ENCODE results near the gene ASIP. TPM values are rescaled to one million over a fixed set of nuclear protein-coding genes. Genes with fewer than 3 reads are reported as not detected.
"Not testable (repeated sequence)": the region's sequence is repeated elsewhere in the genome, so short reads cannot be mapped to it uniquely, and the experiment has no call there.

ASIP gene
- total RNA-seq, 1 experiment from 2014 or later, result not detected

DNA sequence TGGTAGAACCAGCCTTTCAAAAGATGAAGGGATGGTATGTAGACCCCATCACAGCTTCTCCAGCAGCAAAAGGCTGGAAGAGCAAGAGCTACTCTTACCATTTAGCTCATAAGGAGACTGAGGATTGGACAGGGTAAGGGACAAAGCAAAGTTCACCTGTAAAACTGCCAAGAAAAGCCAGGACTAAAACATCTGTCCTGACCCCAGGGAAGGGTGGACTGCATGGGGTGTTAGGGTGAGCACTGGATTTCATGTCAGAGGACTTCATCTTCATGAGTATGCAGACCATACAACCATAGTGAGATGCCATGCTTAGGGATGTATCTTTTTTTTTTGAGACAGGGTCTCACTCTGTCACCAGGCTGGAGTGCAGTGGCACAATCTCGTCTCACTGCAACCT is 42.6 kb downstream of the ASIP start:
- no peak overlapping the region for H3K4me3 Mint-ChIP-seq (ENCODE audit: unreplicated experiment)
- no peak for DNase-seq (ENCODE audit: unreplicated experiment)
- no peaks in the 10 kb centered on the region for H3K9me3 Mint-ChIP-seq (ENCODE audit: unreplicated experiment)
- H3K4me1 Mint-ChIP-seq (ENCODE audit: insufficient read depth, unreplicated experiment), result no peaks in the 10 kb centered on the region
- BruUV-seq (replicated peaks), result no TSS peak
- CTCF ChIA-PET, result no interaction called here
- POLR2A ChIA-PET, result no interaction called here
- H3K27me3 Mint-ChIP-seq (ENCODE audit: insufficient read depth, unreplicated experiment), result no peaks in the 10 kb centered on the region
- peaks cover 82% of the 10 kb centered on the region for H3K36me3 Mint-ChIP-seq (ENCODE audit: insufficient read depth, unreplicated experiment)
- H3K27ac Mint-ChIP-seq (ENCODE audit: low read depth, unreplicated experiment), result no peak overlapping the region
- TF ChIP-seq, protein P1, sequence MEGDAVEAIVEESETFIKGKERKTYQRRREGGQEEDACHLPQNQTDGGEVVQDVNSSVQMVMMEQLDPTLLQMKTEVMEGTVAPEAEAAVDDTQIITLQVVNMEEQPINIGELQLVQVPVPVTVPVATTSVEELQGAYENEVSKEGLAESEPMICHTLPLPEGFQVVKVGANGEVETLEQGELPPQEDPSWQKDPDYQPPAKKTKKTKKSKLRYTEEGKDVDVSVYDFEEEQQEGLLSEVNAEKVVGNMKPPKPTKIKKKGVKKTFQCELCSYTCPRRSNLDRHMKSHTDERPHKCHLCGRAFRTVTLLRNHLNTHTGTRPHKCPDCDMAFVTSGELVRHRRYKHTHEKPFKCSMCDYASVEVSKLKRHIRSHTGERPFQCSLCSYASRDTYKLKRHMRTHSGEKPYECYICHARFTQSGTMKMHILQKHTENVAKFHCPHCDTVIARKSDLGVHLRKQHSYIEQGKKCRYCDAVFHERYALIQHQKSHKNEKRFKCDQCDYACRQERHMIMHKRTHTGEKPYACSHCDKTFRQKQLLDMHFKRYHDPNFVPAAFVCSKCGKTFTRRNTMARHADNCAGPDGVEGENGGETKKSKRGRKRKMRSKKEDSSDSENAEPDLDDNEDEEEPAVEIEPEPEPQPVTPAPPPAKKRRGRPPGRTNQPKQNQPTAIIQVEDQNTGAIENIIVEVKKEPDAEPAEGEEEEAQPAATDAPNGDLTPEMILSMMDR (IDR thresholded peaks at IDR 0.05; ENCODE audit: unreplicated experiment), result no peak
- intact Hi-C loops (cut with micrococcal nuclease), result no loop called here

GRCh38 chr20:34285450-34285849 is 44.2 kb downstream of the ASIP start:
- TF ChIP-seq, protein P1 (IDR thresholded peaks at IDR 0.05; ENCODE audit: unreplicated experiment), result no peak
- H3K27me3 Mint-ChIP-seq (ENCODE audit: insufficient read depth, unreplicated experiment), result no peaks in the 10 kb centered on the region
- H3K4me3 Mint-ChIP-seq (ENCODE audit: unreplicated experiment), result no peak overlapping the region
- no peak for DNase-seq (ENCODE audit: unreplicated experiment)
- no peaks in the 10 kb centered on the region for H3K4me1 Mint-ChIP-seq (ENCODE audit: insufficient read depth, unreplicated experiment)
- H3K27ac Mint-ChIP-seq (ENCODE audit: low read depth, unreplicated experiment), result no peak overlapping the region
- peaks cover 84% of the 10 kb centered on the region for H3K36me3 Mint-ChIP-seq (ENCODE audit: insufficient read depth, unreplicated experiment)
- intact Hi-C loops (cut with micrococcal nuclease), result no loop called here
- H3K9me3 Mint-ChIP-seq (ENCODE audit: unreplicated experiment), result no peaks in the 10 kb centered on the region
- CTCF ChIA-PET, result interaction anchor here (0.7 to 2.0 kb wide), 2 partner anchors 94 to 108 kb away, joined by 3 to 5 read pairs; no protein-coding TSS in a partner anchor
- BruUV-seq (replicated peaks), result no TSS peak
- POLR2A ChIA-PET, result no interaction called here

DNA sequence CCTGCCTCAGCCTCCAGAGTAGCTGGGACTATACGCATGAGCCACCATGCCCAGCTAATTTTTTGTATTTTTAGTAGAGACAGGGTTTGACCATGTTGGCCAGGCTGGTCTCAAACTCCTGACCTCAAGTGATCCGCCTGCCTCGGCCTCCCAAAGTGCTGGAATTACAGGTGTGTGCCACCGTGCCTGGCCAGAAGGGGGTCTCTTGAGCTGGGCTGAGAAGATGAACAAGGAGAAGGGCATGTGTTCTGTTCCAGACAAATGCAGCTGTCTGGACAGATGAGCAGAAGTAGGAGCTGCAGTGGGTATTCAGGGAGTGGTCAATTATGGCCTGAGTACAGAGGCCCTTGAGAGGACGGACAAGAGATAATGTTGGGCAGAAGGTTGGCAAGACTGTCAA is 46.3 kb downstream of the ASIP start:
- H3K27me3 Mint-ChIP-seq (ENCODE audit: insufficient read depth, unreplicated experiment); H3K4me1 Mint-ChIP-seq (ENCODE audit: insufficient read depth, unreplicated experiment); POLR2A ChIA-PET; DNase-seq (ENCODE audit: unreplicated experiment); H3K9me3 Mint-ChIP-seq (ENCODE audit: unreplicated experiment); H3K4me3 Mint-ChIP-seq (ENCODE audit: unreplicated experiment); intact Hi-C loops (cut with micrococcal nuclease); BruUV-seq (replicated peaks); H3K27ac Mint-ChIP-seq (ENCODE audit: low read depth, unreplicated experiment): not testable (repeated sequence)
- CTCF ChIA-PET, result interaction anchor here (0.6 to 1.8 kb wide), 2 partner anchors 14 to 31 kb away, joined by 3 to 8 read pairs; partner anchors contain the start of gene AHCY
- peaks cover 83% of the 10 kb centered on the region for H3K36me3 Mint-ChIP-seq (ENCODE audit: insufficient read depth, unreplicated experiment)

DNA sequence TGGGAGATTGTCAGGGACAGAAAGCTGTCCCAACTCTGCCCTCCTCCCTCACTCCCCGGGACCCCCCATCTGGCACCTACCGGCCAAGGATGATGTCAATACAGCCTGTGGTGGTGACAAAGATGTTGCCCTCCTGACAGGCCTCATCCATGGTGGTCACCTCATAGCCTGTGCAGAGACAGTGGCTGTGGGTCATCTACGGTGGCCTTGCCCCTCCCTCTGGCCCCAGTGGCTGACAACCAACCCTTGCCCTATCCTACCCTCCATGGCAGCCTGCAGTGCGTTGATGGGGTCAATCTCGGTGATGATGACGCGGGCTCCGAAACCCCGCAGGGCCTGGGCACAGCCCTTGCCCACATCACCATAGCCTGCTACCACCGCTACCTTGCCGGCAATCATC is 49.2 kb downstream of the ASIP start:
- ChIA-PET CTCF (interaction anchor here (1.1 to 2.5 kb wide), 2 partner anchors 23 to 100 kb away, joined by 8 to 10 read pairs; no protein-coding TSS in a partner anchor), POLR2A (interaction anchor here (1.6 kb wide), 1 partner anchor 12 kb away, joined by 5 read pairs; the partner anchor contains the start of gene AHCY)
- no TSS peak for BruUV-seq (replicated peaks)
- Mint-ChIP-seq H3K4me1 (ENCODE audit: insufficient read depth, unreplicated experiment) (no peaks in the 10 kb centered on the region), H3K27me3 (ENCODE audit: insufficient read depth, unreplicated experiment) (no peaks in the 10 kb centered on the region), H3K4me3 (ENCODE audit: unreplicated experiment) (no peak overlapping the region), H3K9me3 (ENCODE audit: unreplicated experiment) (no peaks in the 10 kb centered on the region), H3K36me3 (ENCODE audit: insufficient read depth, unreplicated experiment) (peaks cover 80% of the 10 kb centered on the region), H3K27ac (ENCODE audit: low read depth, unreplicated experiment) (peak overlapping the region; percentile 46)
- no peak for DNase-seq (ENCODE audit: unreplicated experiment)
- intact Hi-C loops (cut with micrococcal nuclease), result no loop called here
- TF ChIP-seq, protein P1 (IDR thresholded peaks at IDR 0.05; ENCODE audit: unreplicated experiment), result no peak

DNA sequence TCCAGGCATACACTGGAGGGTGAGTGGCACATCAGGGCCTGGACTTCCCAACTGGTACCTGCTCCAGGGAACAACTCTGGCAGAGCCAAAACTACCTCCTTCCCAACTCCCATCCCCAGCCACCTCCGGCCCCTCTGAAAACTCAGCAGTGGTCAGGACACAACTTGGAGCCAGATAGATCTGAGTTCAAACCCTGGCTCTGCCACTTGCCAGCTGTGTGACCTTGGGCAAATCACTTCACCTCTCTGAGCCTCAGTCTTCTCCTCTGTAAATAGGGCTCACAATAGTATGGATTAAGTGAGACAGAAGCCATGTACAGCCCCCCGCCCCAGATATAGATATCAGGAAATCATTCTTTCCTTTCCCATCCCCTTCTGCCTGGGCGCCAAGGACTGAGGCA is 51.3 kb downstream of the ASIP start:
- H3K9me3 Mint-ChIP-seq (ENCODE audit: unreplicated experiment), result no peaks in the 10 kb centered on the region
- no peak overlapping the region for H3K27ac Mint-ChIP-seq (ENCODE audit: low read depth, unreplicated experiment)
- POLR2A ChIA-PET, result no interaction called here
- peaks cover 70% of the 10 kb centered on the region for H3K36me3 Mint-ChIP-seq (ENCODE audit: insufficient read depth, unreplicated experiment)
- intact Hi-C loops (cut with micrococcal nuclease), result no loop called here
- TF ChIP-seq, protein P1 (IDR thresholded peaks at IDR 0.05; ENCODE audit: unreplicated experiment), result no peak
- H3K4me1 Mint-ChIP-seq (ENCODE audit: insufficient read depth, unreplicated experiment), result peaks cover 2% of the 10 kb centered on the region
- no peak overlapping the region for H3K4me3 Mint-ChIP-seq (ENCODE audit: unreplicated experiment)
- BruUV-seq (replicated peaks), result no TSS peak
- no peak for DNase-seq (ENCODE audit: unreplicated experiment)
- CTCF ChIA-PET, result interaction anchor here (0.6 to 0.7 kb wide), 3 partner anchors 9 to 178 kb away, joined by 3 read pairs; no protein-coding TSS in a partner anchor
- H3K27me3 Mint-ChIP-seq (ENCODE audit: insufficient read depth, unreplicated experiment), result no peaks in the 10 kb centered on the region
